NCI-H2107 treated with DMSO at 0.1 percent for 48 hours (cell line): ENCODE measurements around the gene ZNF107.
"Not testable (repeated sequence)": the region's sequence is repeated elsewhere in the genome, so short reads cannot be mapped to it uniquely, and the experiment has no call there.

Source experiments
- DNase-seq: peaks from one replicate; lab custom pipeline; 2025; ENCODE audit not compliant: unreplicated experiment; lab: John Stamatoyannopoulos, UW

The ZNF107 gene

DNA sequence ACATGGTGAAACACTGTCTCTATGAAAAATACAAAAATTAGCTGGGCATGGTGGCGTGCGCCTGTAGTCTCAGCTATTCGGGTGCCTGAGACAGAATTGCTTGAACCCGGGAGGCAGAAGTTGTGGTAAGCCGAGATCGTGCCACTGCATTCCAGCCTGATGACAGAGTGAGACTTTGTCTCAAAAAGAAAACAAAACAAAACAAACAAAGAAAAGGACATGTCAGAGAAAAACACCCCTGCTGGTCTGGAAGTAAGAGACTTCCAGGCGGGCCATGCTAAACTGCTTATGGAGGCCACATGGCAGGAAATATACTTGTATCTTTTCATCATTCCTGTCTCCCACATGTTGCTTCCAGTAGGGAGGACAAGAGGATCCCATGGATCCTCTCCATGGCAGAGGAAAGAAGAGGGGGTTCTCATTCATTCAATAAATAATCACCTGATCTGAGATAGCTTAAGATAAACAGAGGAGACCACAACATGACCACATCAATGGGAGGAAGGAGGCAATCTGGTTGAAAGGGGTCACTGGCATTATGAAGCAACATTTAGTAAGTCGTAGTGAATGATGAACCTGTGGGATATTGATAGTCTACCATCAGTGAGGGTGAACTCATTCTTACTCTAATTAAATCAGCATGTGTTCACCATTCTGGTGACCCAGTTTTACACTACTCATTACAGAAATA is 67.8 kb downstream of the ZNF107 start:
- DNase-seq: no peak

GRCh38 chr7:64736575-64736974 is 70.6 kb downstream of the ZNF107 start:
- DNase-seq: no peak

GRCh38 chr7:64738403-64738802 is 72.5 kb downstream of the ZNF107 start:
- DNase-seq: not testable (repeated sequence)

DNA sequence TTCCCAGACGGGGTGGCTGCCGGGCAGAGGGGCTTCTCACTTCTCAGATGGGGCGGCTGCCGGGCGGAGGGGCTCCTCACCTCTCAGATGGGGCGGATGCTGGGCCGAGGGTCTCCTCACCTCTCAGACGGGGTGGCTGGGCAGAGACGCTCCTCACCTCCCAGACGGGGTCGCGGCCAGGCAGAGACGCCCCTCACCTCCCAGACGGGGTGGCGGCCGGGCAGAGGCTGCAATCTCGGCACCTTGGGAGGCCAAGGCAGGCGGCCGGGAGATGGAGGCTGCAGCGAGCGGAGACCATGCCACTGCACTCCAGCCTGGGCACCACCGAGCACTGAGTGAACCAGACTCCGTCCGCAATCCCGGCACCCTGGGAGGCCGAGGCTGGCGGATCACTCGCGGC is 73.0 kb downstream of the ZNF107 start:
- not testable (repeated sequence) for DNase-seq

DNA sequence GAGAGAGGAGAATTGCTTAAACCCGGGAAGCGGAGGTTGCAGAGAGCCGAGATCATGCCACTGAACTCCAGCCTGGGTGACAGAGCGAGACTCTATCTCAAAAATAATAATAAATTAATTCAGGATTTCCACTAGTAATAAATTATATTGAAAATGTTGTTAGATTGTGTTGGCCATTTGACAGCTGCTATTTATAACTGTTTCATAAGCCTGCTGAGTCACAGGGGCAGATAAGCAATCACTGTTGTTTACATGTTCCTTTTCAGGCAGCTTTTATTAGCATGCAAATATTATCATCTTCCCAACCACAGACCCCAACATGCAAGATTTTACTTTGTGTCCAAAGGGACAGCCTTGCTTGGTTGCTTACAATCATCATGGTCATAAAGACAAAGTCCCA is 78.7 kb downstream of the ZNF107 start:
- DNase-seq: no peak

- DNase-seq: no peak
Observed at GRCh38 chr7:64747802-64748201, 81.9 kb downstream of the ZNF107 start.

- no peak for DNase-seq
Observed at GRCh38 chr7:64753032-64753431, 87.1 kb downstream of the ZNF107 start.

- no peak for DNase-seq
Observed at GRCh38 chr7:64755865-64756264, 89.9 kb downstream of the ZNF107 start.

DNA sequence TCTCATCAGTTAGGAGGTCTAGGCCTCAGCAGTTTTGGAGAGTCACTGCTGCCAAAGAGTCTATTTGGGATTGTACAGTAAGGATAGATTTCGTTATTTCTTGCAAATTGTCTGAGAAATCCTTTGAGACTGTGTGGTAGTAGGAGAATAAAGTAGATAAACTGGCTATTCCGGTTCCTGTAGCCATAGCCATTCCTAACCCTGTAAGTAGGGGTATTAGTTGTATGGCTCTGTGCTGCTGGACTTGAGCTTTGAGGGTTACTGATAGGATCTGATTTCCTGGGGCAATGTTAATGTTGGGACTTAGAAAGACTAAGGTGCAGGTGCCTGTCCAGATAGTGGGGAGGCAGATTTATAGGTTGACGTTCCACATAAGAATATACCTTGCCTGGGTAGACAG is 92.2 kb downstream of the ZNF107 start:
- DNase-seq: no peak
